Activated T-helper 9 cell treated with anti-CD3 and anti-CD28 coated beads, Interleukin-2, amount 50 U/mL, for 16 hours (primary cell): Measurements from ENCODE around the gene DRC7.

Source experiments
- DNase-seq: peaks from one replicate; pipeline ENCODE4 v3.0.0-alpha.2; 2020; ENCODE audit warnings: low read depth

Gene DRC7

GRCh38 chr16:57694725-57695679 is at the start of gene DRC7:
TSS of gene DRC7 (plus strand) at chr16:57694806. CDS start at chr16:57697950, 3,144 bp downstream.
- DNase-seq, result no peak

- DNase-seq, result no peak
Observed at GRCh38 chr16:57645169-57645568, 49.4 kb upstream of the DRC7 start.

- DNase-seq, result no peak
Observed at GRCh38 chr16:57645691-57646387, 48.8 kb upstream of the DRC7 start.

GRCh38 chr16:57646388-57647039 is 48.1 kb upstream of the DRC7 start:
- DNase-seq, result no peak

GRCh38 chr16:57647136-57647875 is 47.3 kb upstream of the DRC7 start:
- no peak for DNase-seq

- no peak for DNase-seq
Observed at GRCh38 chr16:57648125-57648524, 46.5 kb upstream of the DRC7 start.

GRCh38 chr16:57648581-57649442 is 45.8 kb upstream of the DRC7 start:
- DNase-seq, result peak; percentile 79

- DNase-seq, result no peak
Observed at GRCh38 chr16:57649443-57649751, 45.2 kb upstream of the DRC7 start.

GRCh38 chr16:57649846-57650245 is 44.8 kb upstream of the DRC7 start:
- no peak for DNase-seq

GRCh38 chr16:57651344-57652333 is 43.0 kb upstream of the DRC7 start:
- DNase-seq, result no peak

GRCh38 chr16:57652695-57653471 is 41.7 kb upstream of the DRC7 start:
- DNase-seq, result no peak

GRCh38 chr16:57653936-57654335 is 40.7 kb upstream of the DRC7 start:
- no peak for DNase-seq

- no peak for DNase-seq
Observed at GRCh38 chr16:57656342-57656955, 38.2 kb upstream of the DRC7 start.

GRCh38 chr16:57657228-57657627 is 37.4 kb upstream of the DRC7 start:
- no peak for DNase-seq

GRCh38 chr16:57658130-57658877 is 36.3 kb upstream of the DRC7 start:
- DNase-seq, result no peak

GRCh38 chr16:57658878-57659674 is 35.5 kb upstream of the DRC7 start:
- DNase-seq, result no peak
